Dedifferentiated amniotic fluid mesenchymal stem cell (primary cell): ENCODE data around the gene TRIM41.
A peak's percentile ranks its signal among the peaks of the same experiment; 100 is the strongest.
"Not testable (repeated sequence)": the region's sequence is repeated elsewhere in the genome, so short reads cannot be mapped to it uniquely, and the experiment has no call there.

Experiments
- DNase-seq: peaks from one replicate; pipeline ENCODE4 v3.0.0-alpha.2; 2016; ENCODE audit errors: extremely low spot score

Gene TRIM41

DNA sequence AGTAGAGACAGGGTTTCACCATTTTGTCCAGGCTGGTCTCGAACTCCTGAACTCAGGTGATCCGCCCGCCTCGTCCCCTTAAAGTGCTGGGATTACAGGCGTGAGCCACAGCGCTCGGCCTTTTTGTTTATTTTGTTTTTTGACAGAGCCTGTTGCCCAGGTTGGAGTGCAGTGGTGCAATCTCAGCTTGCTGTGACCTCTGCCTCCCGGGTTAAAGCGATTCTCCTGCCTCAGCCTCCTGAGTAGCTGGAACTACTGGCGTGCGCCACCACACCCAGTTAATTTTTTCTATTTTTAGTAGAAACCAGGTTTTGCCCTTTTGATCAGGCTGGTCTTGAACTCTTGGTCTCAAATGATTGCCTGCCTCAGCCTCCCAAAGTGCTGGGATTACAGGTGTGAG, 12.9 kb upstream of the TRIM41 start:
- not testable (repeated sequence) for DNase-seq

DNA sequence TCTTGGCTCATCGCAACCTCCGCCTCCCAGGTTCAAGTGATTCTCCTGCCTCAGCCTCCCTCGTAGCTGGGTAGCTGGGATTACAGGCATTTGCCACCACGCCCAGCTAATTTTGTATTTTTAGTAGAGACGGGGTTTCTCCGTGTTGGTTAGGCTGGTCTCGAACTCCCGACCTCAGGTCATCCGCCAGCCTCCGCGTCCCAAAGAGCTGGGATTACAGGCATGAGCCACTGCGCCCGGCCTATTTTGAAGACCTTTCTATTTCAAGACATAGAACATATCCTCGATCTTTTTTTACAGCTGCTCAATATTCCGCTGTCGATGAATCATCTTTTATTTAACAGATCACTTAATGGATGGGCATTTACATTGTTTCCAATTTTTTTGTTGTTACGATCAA, 12.4 kb upstream of the TRIM41 start:
- not testable (repeated sequence) for DNase-seq

DNA sequence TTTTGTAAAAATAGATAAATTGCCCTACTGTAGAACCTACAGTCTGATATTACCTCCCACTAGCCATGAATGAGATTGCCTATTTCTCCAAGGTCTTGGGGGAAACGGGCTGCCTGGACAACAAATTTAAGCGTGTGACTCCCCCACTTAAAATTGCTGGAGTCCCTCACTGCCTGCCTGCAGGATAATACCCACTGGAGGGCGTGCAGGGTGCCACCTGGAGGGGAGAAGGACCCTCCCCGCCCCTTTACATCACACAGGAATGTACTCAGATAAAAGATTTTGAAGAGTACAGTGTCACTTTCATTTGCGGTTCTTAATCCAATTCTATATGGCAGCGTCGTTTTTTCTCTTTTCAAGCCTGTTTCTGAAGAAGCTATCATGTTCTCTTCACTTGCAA, 11.9 kb upstream of the TRIM41 start:
- DNase-seq: no peak

DNA sequence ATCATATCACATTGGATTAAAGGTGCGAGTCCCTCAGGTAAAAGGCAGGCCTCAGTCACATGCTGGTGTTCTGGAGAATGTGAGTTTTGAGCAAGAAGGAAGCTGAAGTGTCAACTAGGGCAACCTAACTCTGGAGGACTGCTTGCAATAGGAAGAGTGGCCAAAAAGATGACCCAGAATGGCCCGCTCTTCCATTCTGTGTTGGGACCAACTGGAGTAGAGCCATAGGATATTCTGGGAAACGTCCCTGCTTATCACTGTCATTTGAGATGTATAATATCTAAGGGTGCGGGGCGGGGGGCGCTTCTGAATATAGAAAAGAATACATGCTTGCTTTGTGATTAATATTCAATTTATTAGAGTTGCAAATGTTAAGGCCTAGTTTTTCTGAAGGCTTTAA, 11.0 kb upstream of the TRIM41 start:
- DNase-seq: no peak

DNA sequence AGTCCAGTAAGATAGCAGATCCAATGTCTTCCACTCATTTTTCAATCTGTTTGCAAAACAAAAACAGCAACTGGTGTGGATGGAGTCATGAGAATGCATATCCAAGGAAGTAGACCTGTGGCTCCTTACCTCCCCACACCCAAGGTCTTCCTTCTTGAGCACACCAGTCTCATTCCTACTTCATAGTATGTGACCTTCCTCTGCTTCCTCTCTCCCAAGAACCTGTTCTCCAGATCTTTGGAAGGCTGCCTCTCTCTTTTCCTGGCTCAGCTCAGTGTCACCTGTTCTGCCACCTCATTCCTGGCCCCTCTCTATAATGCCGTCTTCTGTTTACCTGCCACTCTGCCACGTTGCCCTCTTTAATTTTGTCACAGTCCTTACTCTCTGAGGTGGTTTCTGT, 10.1 kb upstream of the TRIM41 start:
- no peak for DNase-seq

DNA sequence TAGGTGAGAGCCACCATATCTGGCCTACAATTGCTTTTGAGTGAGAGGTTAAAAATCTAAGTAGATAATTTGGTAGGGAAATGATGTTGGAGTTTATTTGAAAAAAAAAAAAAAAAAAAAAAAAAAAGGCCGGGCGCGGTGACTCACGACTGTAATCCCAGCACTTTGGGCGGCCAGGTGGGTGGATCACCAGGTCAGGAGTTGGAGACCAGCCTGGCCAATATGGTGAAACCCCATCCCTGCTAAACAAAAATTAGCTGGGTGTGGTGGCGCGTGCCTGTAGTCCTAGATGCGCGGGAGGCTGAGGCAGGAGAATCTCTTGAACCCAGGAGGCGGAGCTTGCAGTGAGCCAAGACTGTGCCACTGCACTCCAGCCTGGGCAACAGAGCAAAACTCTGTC, 8.8 kb upstream of the TRIM41 start:
- DNase-seq: not testable (repeated sequence)

DNA sequence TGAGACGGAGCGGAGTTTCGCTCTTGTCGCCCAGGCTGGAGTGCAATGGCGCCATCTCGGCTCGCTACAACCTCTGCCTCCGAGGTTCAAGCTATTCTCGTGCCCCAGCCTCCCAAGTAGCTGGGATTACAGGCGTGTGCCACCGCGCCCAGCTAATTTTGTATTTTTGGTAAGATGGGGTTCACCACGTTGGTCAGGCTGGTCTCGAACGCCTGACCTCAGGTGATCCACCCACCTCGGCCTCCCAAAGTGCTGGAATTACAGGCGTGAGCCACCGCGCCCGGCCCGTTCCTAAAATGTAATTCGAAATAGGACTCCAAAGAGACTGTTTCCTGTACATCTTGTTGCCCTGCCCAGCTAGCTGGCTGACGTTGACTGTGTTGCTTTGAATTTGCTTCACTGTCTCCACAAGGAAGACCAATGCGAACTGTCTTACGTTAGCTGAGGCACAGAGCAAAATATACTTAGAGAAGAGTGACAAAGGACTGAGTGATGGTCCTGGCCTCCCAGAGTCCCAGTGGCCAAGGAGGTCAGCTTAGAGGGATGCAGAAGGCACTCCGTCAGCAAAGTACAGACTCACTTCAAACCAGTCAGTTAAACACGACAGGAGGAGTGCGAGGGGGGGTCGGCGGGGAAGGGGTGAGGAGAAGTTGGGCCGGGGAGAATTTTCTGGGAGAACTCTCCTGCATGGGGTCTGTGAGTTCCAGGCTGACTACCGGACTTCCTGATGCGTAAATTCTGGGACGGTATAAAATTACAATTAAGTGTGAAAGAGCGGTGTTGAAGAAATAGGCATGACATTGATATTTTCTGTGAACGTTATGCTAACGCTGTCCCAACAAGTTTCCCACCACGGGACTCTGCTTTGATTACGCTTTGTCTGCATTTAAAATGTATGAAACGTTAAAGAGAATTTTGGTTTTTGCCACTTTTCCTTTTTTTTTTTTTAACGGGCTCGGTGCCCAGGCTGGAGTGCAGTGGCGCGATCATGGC, 6.8 kb upstream of the TRIM41 start:
- DNase-seq: no peak

DNA sequence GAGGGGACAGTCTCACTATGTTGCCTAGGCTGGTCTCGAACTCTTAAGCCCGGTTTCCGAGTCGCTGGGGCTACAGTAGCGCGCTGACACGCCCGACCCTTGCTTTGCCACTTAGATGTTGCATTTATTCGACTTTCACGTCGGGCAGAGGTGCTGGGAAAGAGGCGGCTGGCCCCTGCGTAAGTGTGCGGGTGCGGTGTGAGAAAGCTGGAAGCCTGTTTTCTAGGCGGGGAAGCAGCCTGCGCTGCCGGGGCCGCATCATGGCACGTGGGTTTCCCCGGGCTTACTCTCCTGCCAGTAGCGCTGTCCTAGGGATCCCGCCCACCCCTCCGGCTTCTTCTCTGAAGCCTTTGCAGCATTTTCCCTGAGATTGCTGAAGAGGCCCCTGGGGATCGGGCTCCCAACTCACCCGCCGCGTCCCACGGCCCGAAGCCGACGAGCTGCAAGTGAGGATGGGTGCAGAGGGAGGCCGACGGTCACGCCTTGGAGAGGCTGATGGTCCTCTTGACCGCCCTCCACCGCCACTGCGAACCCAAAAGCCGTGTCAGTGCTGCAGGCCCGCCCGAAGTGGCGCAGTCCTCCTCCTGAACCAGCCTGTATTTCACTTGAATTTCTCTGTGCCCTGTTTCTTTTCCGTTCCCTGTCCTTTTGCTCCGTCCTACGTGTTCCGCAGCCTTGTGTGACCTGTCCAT, 5.8 kb upstream of the TRIM41 start:
- no peak for DNase-seq

DNA sequence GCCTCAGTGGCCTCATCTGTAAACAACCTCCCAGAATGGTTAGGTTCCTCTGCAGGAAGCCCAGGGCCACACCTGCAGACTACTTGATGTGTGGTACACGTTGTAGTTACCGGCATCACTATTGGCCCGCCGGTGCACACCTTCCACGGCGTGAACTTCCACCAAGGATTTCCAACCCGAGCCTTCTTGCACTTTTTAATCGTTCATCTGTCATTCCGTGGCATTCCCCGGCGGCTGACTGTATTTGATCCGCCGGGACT, 5.3 kb upstream of the TRIM41 start:
- DNase-seq: no peak

DNA sequence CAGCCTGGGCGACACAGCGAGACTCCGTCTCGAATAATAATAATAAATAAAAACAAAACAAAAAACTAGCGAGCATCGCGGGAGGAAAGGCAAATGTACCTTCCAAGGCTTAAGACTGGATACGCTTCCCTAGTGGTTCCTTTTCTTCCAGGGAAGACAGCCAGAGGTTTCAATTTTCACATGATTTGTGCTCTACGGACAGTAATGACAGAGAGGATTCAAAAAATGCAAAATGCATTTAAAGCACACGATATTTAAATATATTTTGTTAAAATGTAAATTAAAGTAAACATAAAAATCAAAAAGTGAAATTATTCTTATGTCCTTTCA, 4.3 kb upstream of the TRIM41 start:
- no peak for DNase-seq

DNA sequence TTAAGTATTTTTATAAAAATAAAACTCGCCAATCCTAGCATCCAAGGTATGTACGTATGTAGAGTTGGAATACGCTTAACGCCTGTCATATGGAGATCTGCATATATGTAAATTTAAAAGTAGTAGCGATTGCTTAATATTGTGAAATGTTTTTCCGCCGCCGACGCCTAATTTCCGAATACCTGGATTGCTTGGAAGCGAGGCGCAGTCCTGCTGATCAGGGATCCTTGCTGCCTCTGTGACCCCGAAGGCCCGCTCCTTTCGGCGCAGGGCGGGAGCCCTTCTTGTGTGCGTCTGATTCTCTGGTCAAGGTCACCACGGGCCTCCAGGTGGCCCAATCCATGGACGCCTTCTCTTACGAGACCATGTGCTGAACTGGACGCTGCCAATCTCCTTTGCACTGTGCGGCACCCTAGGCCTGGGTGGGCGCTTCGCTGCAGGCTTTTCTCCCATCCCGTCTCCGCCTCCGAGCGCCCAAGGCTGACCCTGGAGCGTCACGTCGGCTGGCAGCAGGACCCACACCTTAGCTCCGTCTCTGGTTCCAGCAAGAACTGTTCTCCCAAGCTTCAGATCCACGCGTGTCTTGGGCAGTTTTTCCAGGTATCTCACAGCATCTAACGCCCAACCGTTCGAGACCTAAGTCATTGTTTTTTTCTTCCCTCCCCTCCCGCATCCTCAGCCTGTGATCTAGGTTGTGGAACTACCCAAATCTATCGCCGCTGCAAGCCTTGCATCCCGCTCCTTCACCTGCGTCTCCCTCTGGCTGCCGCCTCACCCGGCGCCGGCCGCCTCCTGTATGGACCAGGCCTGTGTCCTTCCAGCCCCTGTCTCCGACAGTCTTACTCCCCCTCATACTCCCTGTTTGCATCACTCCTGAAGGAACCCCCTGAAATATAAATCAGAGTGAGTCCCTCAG, 3.6 kb upstream of the TRIM41 start:
- no peak for DNase-seq

DNA sequence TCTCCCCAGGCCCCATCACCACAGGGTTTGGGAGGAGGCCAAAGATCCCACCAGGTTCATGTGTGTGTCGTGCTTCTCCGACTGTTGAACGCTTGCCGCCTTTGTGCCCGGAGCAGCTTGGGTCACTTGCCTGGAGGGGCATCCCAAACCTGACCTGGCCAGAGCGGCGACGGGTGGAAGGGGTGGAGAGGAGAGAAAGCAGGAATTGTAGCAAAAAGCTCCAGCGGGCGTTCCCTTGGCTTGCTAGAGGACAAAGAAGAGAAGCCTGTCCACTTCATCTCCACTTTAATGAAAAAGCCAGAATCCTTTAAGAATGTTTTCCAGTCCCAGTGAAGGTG, 2.9 kb upstream of the TRIM41 start:
- no peak for DNase-seq

DNA sequence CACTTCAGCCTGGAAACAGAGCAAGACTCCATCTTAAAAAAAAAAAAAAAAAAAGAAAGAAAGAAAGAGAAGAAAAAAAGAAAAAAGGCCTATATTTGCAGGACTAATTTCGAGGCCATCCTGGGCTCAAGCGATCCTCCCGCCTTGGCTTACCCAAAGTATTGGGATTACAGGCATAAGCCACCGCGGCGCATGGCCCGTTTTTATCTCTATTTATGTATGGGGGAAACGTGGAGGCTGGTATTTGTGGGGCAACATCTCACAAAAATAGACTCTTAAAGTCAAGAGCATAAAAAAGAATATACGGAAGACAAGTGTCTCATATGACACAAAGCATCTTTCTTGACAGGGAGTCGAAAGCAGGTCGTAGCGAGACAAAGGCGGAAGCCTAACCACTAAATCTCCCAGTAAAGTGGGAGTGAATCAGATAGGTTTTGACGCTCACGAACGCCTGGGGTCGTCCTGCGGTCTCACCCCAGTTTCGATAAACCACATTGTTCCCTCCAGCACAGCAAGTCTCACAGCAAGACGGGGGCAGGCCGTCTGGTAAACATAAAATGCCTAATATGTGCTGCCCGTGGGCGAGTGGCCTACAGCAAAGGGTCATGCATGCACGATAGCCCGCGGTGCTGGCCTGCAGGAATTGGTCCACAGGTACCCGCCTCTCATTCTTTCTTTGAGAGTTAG, 1.8 kb upstream of the TRIM41 start:
- no peak for DNase-seq

DNA sequence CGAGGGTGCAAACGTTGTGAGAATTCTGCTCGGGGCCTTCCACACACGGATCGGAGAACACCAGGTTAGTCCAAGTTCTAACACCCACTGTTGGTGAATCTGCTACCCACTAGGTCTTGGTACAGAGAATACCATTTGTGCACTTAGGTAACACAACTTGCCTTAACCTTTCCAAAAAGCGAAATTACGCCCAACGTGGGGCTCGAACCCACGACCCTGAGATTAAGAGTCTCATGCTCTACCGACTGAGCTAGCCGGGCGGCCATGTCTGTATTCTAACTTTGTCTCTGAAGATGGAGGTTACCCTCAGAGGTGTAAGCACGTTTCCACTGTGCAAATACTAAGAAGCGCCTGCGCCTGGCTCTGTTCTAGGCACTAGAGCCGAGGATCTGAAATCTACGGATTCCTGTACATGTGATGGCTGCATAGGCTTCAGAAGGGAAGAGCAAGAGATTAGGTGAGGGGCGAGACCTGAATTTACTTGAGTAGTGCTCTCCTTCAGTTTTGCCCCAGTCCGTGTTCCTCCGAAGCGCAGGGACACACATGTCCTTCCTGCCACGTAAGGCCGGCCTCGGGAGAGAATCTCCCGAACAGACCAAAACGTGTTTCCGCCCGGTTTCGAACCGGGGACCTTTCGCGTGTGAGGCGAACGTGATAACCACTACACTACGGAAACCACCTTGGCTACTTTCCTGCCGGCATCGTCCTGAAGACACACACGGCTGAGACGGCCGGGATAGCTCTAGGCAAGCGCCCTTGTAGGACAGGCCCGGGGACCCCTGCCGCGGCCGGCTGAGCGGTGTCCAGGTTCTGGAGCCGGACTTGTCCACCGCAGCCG, 1.1 kb upstream of the TRIM41 start:
- DNase-seq: peak; percentile 93

DNA sequence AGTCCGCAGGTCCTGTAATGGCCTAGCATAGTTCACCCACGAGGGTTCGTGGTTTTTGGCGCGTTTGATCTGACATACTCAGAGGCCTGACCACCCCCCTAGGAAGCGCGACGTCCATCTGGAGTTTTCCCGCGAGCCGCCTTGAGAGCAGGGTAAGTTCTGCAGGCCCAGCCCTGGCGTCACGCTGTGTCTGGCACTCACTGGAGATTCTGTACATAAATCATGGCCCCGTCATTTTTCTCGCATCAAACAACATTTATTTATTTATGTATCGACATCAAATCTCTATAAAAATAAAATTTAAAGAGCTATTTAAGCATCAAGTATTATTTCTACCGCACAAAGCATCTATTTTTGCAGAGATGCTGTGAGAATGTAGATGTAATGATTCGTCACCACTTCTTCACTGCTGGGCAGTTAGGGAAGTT, 437 bp upstream of the TRIM41 start:
- DNase-seq: no peak

DNA sequence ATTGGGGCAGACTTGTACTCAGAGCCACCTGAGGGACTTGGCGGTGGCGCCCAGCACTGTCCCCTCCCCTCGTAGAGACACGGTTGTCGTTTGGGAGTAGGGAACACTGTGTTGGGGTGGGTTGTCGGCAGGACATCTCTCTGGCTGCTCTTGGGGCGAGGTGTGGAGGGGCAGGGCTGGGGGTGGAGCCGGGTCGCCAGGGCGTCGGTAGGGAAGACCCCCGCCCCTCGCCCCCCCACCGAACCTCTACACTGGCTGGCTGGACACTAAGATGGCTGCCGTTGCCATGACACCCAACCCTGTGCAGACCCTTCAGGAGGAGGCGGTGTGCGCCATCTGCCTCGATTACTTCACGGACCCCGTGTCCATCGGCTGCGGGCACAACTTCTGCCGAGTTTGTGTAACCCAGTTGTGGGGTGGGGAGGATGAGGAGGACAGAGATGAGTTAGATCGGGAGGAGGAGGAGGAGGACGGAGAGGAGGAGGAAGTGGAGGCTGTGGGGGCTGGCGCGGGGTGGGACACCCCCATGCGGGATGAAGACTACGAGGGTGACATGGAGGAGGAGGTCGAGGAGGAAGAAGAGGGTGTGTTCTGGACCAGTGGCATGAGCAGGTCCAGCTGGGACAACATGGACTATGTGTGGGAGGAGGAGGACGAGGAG, 778 bp downstream of the TRIM41 start:
- no peak for DNase-seq

DNA sequence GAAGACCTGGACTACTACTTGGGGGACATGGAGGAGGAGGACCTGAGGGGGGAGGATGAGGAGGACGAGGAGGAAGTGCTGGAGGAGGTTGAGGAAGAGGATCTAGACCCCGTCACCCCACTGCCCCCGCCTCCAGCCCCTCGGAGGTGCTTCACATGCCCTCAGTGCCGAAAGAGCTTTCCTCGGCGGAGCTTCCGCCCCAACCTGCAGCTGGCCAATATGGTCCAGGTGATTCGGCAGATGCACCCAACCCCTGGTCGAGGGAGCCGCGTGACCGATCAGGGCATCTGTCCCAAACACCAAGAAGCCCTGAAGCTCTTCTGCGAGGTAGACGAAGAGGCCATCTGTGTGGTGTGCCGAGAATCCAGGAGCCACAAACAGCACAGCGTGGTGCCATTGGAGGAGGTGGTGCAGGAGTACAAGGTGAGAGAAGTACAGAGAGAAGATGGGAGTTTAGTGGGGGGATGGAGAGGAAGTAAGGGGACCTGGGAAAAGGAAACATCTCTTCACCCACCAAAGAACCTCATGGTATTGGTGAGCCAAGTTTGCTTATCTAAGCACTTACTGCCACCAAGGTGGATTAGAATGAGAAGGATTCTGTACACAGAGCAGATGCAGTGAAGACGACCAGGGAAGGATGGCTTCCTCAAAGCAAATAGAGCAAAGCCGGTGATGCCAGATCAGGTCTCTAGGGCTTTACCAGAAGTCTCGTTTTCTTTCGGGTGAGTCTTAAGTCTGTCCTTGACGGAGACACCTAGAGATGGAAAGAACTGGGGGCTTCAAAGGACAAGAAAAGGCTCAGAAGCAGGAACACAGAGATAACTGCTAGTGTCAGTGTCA, 1.5 kb downstream of the TRIM41 start:
- no peak for DNase-seq

DNA sequence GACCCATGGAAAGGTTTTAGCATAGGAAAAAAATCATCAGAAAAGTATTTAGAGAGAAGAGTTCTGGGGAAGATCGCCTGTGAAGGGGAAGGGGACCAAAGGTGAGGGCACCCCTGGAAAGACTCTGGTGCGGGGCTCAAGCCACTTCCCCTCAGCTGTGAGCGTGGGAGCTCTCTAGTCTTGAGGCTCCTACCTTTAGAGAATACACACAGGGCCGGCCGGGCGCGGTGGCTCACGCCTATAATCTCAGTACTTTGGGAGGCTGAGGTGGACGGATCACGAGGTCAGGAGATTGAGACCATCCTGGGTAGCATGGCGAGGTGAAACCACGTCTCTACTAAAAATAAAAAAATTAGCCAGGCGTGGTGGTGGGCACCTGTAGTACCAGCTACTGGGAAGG, 6.9 kb downstream of the TRIM41 start:
- no peak for DNase-seq

DNA sequence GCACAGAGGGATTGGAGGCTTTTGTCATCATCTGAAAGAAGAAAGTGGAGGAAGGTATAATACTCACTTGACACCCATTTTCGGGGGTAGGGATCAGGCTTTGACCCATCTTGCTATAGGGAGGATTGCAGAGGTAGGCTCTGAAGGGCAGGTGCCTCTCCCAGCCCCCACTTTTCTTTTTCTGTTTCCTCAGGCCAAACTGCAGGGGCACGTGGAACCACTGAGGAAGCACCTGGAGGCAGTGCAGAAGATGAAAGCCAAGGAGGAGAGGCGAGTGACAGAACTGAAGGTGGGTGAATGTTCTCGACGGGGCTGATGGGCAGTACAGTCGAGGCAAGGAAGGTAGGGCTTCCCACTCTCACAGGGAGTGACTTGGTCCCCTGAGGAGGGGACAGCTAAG, 7.5 kb downstream of the TRIM41 start:
- no peak for DNase-seq

DNA sequence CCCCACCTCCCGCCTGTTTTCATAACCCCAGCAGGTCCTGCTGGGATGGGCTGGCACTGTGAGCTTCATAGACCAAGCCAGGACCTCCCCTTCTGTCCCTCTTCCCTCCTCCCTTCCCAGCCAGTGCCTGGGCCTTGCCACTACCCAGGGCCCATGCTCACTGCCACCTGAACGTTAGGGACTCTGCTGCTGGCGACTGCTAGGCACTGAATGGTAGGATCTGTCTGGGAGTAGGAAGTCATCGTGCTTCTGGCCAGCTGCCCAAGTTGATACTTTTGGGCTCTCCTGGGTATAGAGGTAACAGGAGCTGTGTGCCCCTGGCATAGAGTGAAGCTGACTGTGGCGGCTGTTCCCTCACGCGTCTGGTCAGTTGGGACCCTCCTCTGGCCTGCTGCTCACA, 8.4 kb downstream of the TRIM41 start:
- no peak for DNase-seq
